OCI-M2 (cell line): ENCODE results near the gene UTF1.
A peak's percentile ranks its signal among the peaks of the same experiment; 100 is the strongest.

Source experiments
- DNase-seq: peaks from one replicate; lab custom pipeline; 2025; ENCODE audit not compliant: unreplicated experiment; lab: John Stamatoyannopoulos, UW

The UTF1 gene

DNA sequence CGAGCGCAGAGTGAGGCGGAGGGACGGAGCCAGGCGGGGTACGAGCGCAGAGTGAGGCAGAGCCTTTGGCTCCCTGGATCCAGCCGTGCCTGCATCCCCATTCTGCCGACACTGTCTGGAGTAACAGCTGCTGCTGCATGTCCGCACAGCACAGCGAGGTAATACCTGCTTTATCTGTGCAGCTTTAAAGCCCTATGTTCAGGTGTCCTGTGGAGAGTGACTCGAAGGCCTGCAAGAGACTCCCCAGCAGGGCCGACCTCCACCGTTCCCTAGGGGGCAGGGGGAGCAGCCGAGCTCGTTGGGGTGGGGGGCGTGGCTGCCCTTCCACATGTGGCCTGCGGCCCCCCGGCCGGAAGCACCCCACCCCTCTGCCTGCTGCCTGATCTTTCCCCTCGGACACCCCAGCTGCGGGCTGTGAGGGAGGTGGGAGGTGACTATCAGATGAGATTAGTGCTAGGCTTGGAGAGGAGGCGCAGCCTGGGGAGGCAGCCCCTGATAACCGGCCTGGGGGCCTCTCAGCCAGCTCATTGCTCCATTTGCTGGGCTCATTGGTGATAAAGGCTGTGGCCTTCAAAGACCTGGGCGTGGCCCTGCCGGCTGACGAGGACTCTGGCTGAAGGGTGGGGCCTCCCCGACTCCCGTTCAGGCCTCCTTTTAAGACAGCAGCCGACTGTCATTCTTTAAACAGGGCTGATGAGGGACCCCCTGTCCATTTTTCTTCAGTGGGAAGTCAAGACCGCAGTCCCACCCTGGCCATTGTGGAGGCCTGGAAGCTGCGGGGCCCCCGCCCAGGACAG is 15.6 kb downstream of the UTF1 start:
- peak; percentile 73 for DNase-seq

DNA sequence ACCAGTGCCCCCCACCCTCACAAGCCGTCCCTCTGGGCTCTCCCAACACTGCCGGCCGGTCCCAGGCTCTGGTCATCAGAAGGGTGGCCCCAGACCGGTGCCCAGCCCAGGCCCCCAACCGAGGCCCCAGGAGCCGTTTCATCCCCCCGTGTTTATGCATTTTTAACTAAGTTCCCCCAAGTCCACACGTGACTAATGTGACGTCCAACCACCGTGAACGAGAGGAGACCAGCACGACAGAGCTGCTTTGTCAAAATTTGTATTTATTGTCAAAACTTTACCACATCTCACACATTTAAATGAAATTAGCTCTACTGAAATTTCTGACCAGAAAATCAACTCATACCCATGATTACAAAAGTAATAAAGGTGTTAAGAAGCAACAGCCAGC is 16.2 kb downstream of the UTF1 start:
- DNase-seq, result no peak

DNA sequence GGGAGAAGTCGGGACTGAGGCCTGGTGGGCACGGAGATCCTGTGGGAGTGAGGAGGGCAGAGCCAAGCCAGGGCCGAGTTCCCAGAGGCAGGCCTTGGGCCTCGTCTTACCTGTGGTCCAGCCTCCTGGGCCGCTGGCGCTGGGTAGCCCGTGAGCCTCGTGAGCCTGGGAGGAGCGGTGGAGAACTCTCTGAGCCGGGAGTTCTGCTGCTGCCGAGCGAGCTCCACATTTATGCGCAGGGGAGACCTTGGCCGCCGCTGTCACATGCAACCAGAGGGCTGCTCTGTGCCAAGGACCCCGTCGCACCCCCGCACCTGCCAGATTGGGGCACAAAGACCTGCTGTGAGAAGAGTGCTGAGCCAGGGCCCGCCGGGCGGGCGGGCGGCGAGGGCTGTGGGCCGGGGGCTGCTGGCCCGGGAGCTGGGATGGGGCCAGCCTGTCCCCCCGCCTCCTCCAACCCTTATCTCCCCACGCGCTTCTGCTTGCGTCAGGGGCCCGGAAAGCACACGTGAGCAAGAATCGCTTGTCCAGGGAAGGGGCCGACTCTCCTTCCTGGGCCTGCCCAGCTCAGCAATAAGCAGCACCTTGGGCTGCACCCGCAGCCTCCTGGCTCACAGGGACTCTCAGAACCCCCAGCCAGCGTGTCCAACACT is 17.8 kb downstream of the UTF1 start:
- no peak for DNase-seq

DNA sequence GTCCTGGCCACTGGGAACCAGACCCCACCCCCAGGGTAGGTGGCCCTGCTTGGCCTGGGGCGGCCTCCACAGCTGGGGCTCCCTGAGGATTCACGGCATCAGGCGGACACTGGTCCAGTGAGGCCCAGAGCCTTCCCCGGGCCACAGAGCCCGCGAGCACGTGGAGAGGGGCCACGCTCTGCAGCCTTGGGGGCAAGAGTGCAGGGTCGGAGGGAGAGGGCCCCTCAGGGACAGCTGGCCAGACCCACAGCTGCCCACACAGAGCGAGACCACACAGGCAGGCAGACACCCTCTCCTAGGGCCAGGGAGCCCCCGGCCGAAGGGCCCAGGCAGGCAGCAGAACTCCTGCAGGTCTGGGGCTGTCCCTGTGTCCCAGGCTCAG is 18.3 kb downstream of the UTF1 start:
- DNase-seq, result no peak

DNA sequence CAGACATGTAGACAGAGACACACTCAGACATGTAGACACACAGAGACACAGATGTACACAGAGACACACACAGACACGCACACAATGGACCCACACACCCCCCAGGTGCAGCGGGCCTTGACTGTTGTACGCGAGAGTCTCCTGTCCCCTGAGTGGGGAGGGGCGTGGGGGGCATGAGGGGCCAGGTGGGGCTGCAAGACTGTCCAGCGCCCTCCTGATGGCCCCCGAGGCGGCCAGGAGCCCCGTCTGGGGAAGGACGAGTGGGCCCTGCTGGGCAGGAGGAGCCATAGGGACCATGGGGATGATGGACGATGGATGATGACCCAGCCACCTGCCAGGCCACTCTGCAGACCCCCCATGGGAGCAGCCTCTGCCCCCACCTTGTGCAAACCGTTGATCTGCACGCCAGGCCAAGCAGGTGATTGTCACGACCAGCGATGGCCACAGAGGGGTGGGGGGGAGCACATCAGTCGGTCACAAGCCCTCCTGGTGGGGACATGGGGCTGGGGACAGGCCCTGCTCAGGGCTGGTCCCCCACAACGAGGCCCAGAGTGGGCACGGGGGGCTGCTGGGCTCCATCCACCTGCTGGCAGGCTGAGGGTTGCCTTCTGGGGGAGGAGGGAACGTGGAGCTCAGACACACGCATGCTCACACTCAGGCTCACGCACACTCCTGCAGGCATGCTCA is 19.2 kb downstream of the UTF1 start:
- no peak for DNase-seq

DNA sequence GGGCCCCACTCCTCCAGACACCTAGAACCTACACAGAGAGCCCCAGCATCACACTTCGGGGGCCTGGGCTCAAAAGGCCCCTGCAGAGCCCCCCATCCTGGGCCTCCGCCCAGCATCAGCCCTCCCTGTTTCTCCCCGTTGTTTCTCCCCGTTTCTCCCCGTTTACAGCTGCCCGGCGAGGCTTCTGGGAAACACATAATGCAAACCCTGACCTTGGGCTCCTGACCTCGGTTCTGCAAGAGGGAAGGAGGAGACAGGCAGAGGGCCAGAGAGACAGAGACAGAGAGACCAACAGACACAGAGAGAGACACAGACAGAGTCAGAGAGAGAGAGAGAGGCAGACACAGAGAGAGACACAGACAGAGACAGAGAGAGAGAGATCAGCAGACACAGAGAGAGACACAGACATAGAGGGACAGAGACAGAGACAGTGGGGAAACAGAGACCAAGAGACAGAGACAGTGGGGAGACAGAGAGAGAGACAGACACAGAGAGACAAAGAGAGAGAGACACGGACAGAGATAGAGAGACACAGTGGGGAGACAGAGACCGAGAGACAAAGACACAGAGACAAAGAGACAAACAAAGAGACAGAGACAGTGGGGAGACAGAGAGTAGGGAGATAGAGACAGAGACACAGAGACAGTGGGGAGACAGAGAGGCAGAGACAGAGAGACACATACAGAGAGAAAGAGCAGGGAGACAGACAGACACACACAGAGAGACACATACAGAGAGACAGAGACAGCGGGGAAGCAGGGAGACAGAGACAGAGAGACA is 20.1 kb downstream of the UTF1 start:
- no peak for DNase-seq

DNA sequence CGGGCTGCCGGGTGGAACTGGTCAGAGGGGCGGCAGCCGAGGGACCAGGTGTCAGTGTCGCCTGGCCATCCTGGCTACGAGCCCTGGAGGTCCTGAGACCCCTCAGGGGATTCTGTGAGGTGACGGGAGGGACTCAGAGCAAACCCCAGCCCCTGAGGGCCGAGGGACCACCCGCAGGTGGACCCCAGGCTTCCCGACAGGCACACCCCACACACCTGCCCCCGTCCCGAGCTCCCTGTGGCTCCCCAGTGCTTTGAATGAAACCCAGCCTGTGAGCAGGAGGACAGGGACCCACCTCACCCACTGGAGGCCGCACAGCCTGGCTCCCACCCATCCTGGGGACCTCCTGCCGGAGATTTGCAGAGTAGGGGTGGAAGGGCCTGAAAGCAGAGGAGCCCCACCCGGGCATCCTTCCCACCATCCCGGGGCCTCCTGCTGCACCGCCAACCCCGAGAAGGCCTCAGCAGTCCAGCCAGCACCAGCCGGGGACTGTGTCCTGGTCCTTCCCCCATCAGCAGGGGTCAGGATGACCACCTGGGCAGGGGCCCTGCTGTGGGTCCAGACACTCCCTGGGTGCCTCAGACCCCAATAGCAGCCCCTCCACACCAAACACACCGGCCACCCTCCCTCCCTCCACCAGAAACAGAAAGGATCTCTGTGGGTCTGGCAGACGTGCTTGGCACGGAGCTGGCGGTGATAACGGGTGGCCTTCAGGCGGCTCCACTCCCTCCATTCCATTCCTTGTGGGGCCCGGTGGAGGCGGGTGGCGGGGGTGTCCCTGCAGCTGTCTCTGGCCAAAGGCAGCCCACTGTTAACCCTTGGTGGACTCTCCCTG is 21.6 kb downstream of the UTF1 start:
- no peak for DNase-seq

DNA sequence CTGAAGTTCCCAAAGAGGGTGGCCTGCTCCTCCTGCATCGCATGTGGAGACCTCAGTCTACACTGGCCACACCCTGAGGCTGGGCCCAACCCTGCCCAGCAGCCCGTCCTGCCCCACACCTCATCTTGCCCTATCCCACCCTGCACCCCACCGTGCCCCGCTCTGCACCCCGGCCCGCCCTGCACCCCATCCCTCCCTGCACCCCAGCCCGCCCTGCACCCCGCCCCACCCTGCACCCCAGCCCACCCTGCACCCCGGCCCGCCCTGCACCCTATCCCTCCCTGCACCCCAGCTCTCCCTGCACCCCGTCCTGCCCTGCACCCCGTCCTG is 22.2 kb downstream of the UTF1 start:
- DNase-seq, result no peak

DNA sequence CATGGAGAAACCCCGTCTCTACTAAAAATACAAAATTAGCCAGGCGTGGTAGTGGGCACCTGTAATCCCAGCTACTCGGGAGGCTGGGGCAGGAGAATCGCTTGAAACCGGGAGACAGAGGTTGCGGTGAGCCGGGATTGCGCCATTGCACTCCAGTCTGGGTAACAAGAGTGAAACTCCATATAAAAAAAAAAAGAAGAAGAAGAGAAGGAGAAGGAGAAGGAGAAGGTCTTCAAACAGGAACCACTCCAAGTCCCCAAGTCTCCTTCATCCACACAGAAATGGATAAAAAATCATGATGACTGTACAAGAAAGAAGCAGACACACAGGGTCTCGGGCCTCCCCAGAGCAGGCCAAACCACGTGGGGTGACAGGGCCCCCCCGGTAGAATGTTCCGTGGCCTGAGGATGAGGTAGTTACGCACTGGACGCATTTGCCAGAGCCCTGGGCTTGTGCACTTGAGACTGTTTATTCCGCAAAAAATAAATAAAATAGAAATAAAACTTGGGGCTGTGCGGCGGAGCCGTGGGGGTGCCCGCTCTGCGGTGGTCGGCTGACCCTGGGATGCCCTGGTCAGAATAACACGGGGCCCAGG is 23.4 kb downstream of the UTF1 start:
- no peak for DNase-seq

DNA sequence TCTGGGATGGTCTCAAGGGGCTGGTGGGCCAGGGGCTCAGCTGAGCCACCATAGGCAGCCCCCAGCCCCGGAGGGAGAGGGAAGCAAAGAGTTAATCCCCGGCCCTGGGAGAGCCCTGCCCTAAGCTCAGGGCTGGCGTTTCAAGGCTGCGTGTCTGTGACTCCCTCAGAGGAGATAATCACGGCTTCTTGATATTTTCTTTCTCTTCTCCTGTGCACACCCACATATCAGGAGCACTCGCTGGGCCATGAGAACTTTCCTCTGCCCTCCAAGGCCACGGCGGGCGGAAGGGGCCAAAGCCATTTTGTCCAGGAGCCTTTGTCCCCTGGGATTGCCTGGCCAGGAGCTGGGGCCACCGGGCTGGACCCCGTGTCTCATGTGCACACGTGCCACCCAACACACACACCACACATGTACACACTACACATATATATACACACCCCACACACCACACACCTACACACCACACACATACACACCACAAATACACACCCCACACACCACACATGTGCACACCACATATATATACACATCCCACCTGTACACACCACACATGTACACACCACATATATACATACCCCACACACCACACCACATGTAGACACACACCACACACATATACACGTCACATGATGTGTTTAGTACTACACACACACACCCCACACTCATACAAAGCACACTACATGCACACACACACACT is 24.6 kb downstream of the UTF1 start:
- no peak for DNase-seq

DNA sequence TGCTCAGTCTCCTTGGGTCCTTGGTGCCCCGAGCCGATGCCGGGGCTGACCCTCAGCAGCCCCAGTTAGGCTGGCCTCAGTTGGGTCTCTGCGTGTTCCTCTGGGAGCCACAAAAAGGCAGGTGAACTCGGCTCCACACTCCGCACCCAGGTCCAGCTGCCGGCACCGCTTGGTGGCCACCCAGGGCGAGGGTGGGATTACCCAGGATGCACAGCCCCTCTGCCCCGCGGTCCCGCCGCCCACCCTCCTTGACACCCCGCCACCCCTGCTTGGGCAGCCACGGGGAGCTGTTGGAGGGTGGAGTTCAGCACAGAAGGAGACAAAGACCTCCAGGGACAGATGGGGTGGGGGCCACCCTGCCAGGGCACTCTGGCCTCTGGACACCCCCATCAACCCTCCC is 25.3 kb downstream of the UTF1 start:
- DNase-seq, result no peak

DNA sequence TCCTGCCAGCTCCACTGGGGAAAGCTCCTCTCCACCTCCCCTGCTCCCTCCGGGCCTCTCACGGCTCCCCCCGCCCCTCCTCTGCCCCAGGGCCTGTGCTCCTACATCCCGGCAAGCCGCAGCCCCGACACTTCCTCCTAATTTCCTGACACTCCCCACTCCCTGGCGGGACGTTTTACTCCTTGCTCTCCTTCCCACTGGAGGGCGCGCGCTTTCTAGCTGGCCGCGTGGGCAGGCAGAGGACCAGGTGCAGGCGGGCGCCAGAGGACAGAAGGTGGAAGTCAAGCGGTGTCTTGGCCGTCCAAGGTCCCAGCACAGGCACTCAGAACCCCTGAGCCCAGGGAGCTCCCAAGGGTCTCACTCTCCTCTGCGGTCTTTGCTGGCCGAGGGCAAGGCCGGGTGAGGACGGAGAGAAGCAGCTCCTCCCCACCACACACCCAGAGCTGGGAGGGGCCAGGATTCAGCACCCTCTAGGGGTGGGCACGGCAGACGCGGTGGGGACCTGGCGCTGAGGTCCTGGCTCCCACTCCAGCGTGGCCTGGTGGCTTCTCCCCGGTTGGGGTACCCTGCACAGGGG is 27.6 kb downstream of the UTF1 start:
- no peak for DNase-seq

DNA sequence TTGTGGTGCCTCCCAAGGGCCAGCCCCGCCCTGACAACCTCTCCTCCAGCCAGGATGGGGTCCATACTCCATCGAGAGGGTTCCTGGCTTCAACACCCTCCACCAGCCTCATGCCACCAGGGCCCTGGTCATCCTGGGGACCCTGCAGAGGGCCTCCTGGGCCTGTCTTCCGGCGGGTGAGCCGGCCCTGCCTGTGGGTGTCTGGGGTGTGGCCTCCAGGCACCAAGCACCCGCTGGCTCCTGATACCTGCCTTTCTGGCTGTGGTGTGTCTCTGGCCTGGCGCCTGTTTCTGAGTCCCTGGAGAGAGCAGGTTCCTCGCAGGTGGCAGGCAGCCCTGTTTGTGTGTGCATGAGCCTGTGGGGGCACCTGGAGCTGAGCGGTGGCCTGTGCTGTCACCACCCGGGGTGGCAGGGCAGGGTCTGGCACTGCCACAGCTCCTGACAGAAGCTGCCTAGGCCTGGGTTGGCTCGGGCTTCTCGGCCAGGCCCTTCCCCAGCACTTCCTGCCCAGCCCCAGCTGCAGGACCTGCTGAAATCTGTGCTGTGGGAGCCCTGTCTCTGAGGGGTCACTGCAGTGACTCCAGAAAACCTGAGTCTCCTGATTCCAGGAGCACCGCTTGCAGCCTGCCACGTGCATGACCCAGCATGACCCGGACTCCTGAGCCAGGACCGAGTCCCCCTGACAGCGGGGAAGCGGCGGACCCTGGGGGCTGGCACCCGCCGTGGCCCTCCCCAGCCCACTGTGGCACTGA is 28.2 kb downstream of the UTF1 start:
- no peak for DNase-seq

DNA sequence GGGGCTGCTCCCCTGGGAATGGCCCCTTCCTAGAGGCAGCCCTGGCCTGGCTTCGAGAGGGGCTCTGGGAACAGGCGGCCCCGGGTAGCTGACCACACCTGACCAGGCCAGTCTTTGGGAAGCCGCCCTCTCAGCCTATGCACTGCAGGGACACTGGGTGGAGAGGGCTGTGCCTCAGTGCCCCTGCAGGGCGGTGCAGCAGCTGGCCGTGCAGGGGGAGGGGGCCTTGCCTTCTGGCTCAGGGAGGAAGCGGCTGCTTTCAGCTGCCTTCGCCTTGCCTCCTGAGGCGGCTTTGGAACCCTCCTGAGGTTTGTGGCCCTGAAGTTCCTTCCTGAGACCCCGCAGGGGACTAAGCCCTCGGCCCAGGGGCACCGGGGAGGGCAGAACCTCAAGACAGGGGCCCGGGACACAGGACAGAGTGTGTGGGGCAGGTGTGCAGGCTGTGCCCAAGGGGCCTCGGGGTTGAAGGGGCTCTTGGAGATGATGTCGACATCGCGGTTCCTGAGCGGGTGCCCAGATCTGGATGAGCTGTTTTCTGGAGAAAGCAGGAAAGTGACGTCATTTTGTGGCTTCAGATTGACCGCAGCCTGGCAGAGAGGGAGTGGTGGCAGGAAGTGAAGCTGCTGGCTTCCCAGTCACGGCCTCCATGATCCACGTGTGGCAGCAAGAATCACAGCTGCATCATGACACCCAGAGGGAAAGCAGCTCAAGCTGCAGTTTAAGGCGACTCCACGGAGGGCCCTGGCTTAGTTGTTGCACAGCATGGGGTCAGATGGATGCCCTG is 29.0 kb downstream of the UTF1 start:
- no peak for DNase-seq

DNA sequence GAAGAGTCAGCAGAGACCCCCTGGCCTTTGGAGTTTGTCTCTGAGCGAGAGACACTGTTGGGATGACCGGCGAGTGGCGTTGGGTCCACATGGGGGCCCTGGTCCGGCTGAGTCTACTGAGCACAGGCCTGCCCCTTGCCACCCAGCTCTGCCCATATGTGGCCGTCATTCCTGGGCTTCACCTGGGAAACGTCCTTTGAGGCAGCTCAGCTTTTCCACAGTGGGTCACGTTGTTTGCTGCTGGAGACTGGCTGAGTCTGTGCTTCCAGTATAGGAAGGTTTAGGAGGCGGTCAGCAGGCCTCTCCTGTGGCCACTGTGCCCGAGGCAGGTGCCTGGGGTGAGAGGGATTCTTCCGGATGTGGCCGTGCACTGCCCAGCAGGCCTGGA is 29.6 kb downstream of the UTF1 start:
- DNase-seq, result no peak

DNA sequence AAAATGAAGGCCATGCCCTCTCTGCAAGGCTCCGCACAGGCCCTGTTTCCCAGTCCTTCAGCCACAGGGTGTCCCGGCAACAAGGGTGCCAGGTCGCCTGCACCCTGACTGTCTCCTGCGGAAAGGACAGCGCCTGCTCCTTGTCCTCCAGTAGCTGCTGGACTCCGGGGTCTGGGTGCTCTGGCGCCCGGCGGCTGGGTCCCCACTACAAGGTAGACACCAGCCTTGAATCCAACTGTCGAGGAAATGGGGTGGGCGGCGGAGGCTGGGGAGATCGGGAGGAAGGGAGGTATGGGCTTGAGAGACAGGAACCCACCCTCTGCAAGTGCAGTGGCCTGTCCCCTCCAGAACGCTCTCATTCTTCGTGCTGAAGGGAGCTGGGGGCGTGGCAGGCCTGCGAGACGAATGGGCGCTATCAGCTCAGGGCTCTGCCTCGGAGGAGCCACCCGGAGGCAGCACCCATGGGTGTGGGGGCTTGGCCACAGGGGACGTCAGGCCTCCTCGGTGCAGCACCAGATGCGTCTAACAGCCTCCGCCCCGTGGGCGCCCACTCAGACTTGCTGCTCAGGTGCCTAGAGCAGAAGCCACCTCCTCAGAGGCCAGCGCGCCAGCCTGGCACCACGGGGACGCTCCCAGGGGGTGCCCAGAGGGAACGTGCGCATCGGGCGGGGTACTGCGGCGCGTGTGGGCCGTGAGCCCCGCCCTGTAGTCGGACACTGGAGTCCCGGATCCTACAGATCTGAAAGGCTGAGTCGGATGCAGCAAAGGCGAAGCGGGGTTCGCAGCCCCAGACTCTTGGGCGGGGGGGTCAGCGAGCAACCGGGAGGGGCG is 31.1 kb downstream of the UTF1 start:
- peak; percentile 2 for DNase-seq

DNA sequence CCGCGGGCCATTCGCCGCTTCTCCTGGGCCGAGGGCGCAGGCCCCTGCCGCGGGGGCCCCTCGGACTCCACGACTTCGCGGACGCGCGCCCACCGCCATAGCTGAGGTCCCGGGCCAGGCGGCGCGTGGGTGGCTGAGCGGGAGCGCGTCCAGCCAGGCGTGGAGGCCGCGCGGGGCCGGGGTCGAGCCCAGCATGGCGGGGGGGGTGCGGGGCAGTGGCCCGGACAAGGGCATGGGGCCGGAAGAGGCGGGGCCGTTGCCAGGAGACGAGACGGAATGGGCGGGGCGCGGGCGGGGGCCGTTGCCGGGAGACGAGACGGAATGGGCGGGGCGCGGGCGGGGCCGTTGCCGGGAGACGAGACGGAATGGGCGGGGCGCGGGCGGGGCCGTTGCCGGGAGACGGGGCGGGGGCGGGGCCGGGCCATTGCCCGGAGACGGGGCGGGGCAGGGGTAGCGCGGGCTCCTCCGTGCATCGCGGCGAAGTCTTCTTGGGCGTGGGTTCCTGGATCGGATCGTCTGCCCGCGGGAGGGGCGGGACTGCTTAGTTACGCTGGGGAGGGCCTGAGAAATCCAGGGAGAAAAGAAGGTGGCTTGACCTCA is 31.8 kb downstream of the UTF1 start:
- no peak for DNase-seq
